ENCODE measurements around the gene GET4. TPM values are rescaled to one million over a fixed set of nuclear protein-coding genes. Genes with fewer than 3 reads are reported as not detected.

GET4 gene
- total and polyA plus RNA-seq, 2 of the 13 experiments (the other 11 are each of a cell fraction or from before 2014, with no cell fraction given): 28.2 to 35.2 TPM

GRCh38 chr7:931871-932650 is 55.7 kb downstream of the GET4 start:
- H3K36me3 ChIP-seq (replicated peaks in 1 of 2; ENCODE audit: control insufficient read depth in 1 of 2, insufficient read depth in 2 of 2, low read length in 2 of 2): no peaks in the 10 kb centered on the region
- no TSS peak for BruUV-seq (replicated peaks)
- no peak overlapping the region for H3K4me3 ChIP-seq (replicated peaks in 1 of 3; ENCODE audit: insufficient read depth in 1 of 3, low read depth in 2 of 3, low read length in 3 of 3)
- in situ Hi-C loops (cut with HindIII; ENCODE audit: extremely low pct_ligation_motif_present, low pct_unique_long_range_greater_than_20kb): no loop called here
- intact Hi-C loops (cut with micrococcal nuclease; ENCODE audit: unreplicated experiment): no loop called here
- WGBS (ENCODE audit: low lambda C conversion rate): 96% methylated on average over 16 of the region's 21 CpGs
- no peaks in the 10 kb centered on the region for H4K20me1 ChIP-seq (ENCODE audit: insufficient read depth, low read length)
- ATAC-seq (no peak), FAIRE-seq (no peak), DNase-seq (ENCODE audit: low spot score) (no peak)
- TF ChIP-seq HOMEZ (CRISPR knock-in tag; IDR thresholded peaks at IDR 0.05; ENCODE audit: low read depth): no peak
- TF ChIP-seq HOXA5 (CRISPR knock-in tag; IDR thresholded peaks at IDR 0.05): no peak
- no peak for TF ChIP-seq ZNF264 (CRISPR knock-in tag; IDR thresholded peaks at IDR 0.05)
- no peak for TF ChIP-seq ZNF281 (CRISPR knock-in tag; IDR thresholded peaks at IDR 0.05; ENCODE audit: borderline replicate concordance)
- TF ChIP-seq ZNF839 (CRISPR knock-in tag; IDR thresholded peaks at IDR 0.05; ENCODE audit: borderline replicate concordance): no peak
- TF ChIP-seq KDM5A (IDR thresholded peaks at IDR 0.05; ENCODE audit: borderline replicate concordance, low read length): no peak
- TF ChIP-seq PAX8 (CRISPR knock-in tag; IDR thresholded peaks at IDR 0.05; ENCODE audit: borderline replicate concordance): no peak
- TF ChIP-seq ZNF234 (CRISPR knock-in tag; conservative IDR thresholded peaks at IDR 0.05): no peak
- no peak for TF ChIP-seq ZNF274 (CRISPR knock-in tag; IDR thresholded peaks at IDR 0.05)
- TF ChIP-seq ZNF740 (CRISPR knock-in tag; IDR thresholded peaks at IDR 0.05): no peak
- no peak for TF ChIP-seq SMARCC2 (IDR thresholded peaks at IDR 0.05)
- TF ChIP-seq IKZF5 (CRISPR knock-in tag; IDR thresholded peaks at IDR 0.05): no peak
- TF ChIP-seq ZC3H13 (CRISPR knock-in tag; IDR thresholded peaks at IDR 0.05): no peak
- no peak for TF ChIP-seq AGO2 (optimal IDR thresholded peaks at IDR 0.05; ENCODE audit: low read depth, low read length)
- TF ChIP-seq ZNF589 (CRISPR knock-in tag; conservative IDR thresholded peaks at IDR 0.05): no peak
- peaks cover 53% of the 10 kb centered on the region for H3K4me1 ChIP-seq (ENCODE audit: insufficient read depth, low read length)
- no peak overlapping the region for H3K9ac ChIP-seq (ENCODE audit: insufficient read depth, low read depth, low read length)
- POLR2A ChIA-PET: no interaction called here
- no peak overlapping the region for H3K4me2 ChIP-seq (ENCODE audit: low read depth, low read length)
- no peak overlapping the region for H2AFZ ChIP-seq (ENCODE audit: low read length)
- H3K9me3 ChIP-seq (ENCODE audit: low read length): no peaks in the 10 kb centered on the region
- CTCF ChIA-PET (ENCODE audit: low intra/inter-chr PET ratio, low total read pairs): no interaction called here
- no peaks in the 10 kb centered on the region for H3K79me2 ChIP-seq (ENCODE audit: insufficient read depth, low read length)
- no peak overlapping the region for H3K27ac ChIP-seq (ENCODE audit: extremely low read length, insufficient read depth, low read length)
- H3K27me3 ChIP-seq (ENCODE audit: control insufficient read depth in 1 of 2, insufficient read depth in 2 of 2, low read length in 2 of 2): no peaks in the 10 kb centered on the region

All from HepG2 (cell line).